HEK293 (cell line): Measurements from ENCODE around the gene MTMR11.
A peak's percentile ranks its signal among the peaks of the same experiment; 100 is the strongest.
"Not testable (repeated sequence)": the region's sequence is repeated elsewhere in the genome, so short reads cannot be mapped to it uniquely, and the experiment has no call there.

Experiments
- CTCF ChIA-PET: fragments of 350-600 bp; formaldehyde crosslinking; extraction: SDS; loops from one replicate; lab custom pipeline; 2021; ENCODE audit warnings: antibody characterized with exemption; lab: Yijun Ruan, JAX
- POLR2A ChIA-PET: fragments of 300-600 bp; formaldehyde crosslinking; extraction: SDS; loops from one replicate; lab custom pipeline; 2020; ENCODE audit warnings: antibody characterized with exemption, inconsistent platforms; lab: Yijun Ruan, JAX
- H3K27ac ChIP-seq: fragments of 200-500 bp; sonication (Bioruptor generic); 2 replicates; pipeline ENCODE4 v1.5.1; 2014; ENCODE audit warnings: low read depth, low read length, control low read depth, inconsistent platforms; ENCODE audit errors: extremely low read depth
- H3K36me3 ChIP-seq, 2 experiments: fragments of 200-500 bp in 1 of 2; sonication (Bioruptor generic) in 1 of 2; 1 replicate in 1 of 2; 2 replicates in 1 of 2; pipeline ENCODE4 v1.5.1; 2014 to 2017; ENCODE audit warnings: inconsistent platforms in 2 of 2, low read length in 2 of 2; ENCODE audit not compliant: control insufficient read depth in 2 of 2, insufficient read depth in 1 of 2
- H3K4me1 ChIP-seq: fragments of 200-500 bp; sonication (Bioruptor generic); 2 replicates; pipeline ENCODE4 v1.5.1; 2014; ENCODE audit warnings: mild to moderate bottlenecking, low read length, inconsistent platforms; ENCODE audit not compliant: control insufficient read depth, insufficient read depth
- H3K4me3 ChIP-seq: 2 replicates; pipeline ENCODE4 v1.5.1; 2011; ENCODE audit warnings: low read depth, mild to moderate bottlenecking, control low read depth, low read length, moderate library complexity
- H3K9me3 ChIP-seq: fragments of 200-500 bp; sonication (Bioruptor generic); 2 replicates; pipeline ENCODE4 v1.5.1; 2014; ENCODE audit warnings: low read depth, low read length, inconsistent platforms; ENCODE audit not compliant: control insufficient read depth, insufficient read depth
- FEZF1 ChIP-seq: fragments of 450-650 bp; formaldehyde crosslinking; IDR thresholded peaks from 2 replicates; pipeline ENCODE4 v1.5.1; 2016; ENCODE audit warnings: missing biosample characterization, missing genetic modification characterization
- GLI2 ChIP-seq: fragments of 450-650 bp; formaldehyde crosslinking; IDR thresholded peaks from 2 replicates; pipeline ENCODE4; 2017; ENCODE audit warnings: missing biosample characterization, missing genetic modification characterization, low read depth, borderline replicate concordance
- PRDM1 ChIP-seq: fragments of 450-650 bp; formaldehyde crosslinking; IDR thresholded peaks from 2 replicates; pipeline ENCODE4; 2016; ENCODE audit warnings: missing biosample characterization, missing genetic modification characterization
- SETDB1 ChIP-seq: IDR thresholded peaks from one replicate; pipeline ENCODE4 v1.6.1; 2017; ENCODE audit warnings: mild to moderate bottlenecking, low read length, moderate library complexity, mixed read lengths; ENCODE audit not compliant: insufficient read length
- ZBTB17 ChIP-seq: fragments of 450-650 bp; formaldehyde crosslinking; IDR thresholded peaks from 2 replicates; pipeline ENCODE4 v1.5.1; 2016; ENCODE audit warnings: missing biosample characterization, missing genetic modification characterization
- ZIC2 ChIP-seq: fragments of 450-650 bp; formaldehyde crosslinking; IDR thresholded peaks from 2 replicates; pipeline ENCODE4 v1.5.1; 2016; ENCODE audit warnings: missing biosample characterization, missing genetic modification characterization
- ZNF138 ChIP-seq: fragments of 450-650 bp; formaldehyde crosslinking; IDR thresholded peaks from 2 replicates; pipeline ENCODE4 v1.5.1; 2016; ENCODE audit warnings: missing biosample characterization, missing genetic modification characterization, borderline replicate concordance
- ZNF174 ChIP-seq: fragments of 450-650 bp; formaldehyde crosslinking; IDR thresholded peaks from 2 replicates; pipeline ENCODE4 v1.5.0; 2017; ENCODE audit warnings: missing biosample characterization, mild to moderate bottlenecking, missing genetic modification characterization
- ZNF341 ChIP-seq: fragments of 450-650 bp; formaldehyde crosslinking; IDR thresholded peaks from 2 replicates; pipeline ENCODE4; 2016; ENCODE audit warnings: low read depth, missing biosample characterization, missing genetic modification characterization
- ZNF654 ChIP-seq: fragments of 450-650 bp; formaldehyde crosslinking; IDR thresholded peaks from 2 replicates; pipeline ENCODE4 v1.5.1; 2016; ENCODE audit warnings: low read depth, missing biosample characterization, missing genetic modification characterization
- ZNF660 ChIP-seq: fragments of 450-650 bp; IDR thresholded peaks from 2 replicates; pipeline ENCODE4 v1.5.1; 2018; ENCODE audit warnings: missing biosample characterization, mild to moderate bottlenecking, missing genetic modification characterization
- ZNF747 ChIP-seq: fragments of 450-650 bp; formaldehyde crosslinking; IDR thresholded peaks from 2 replicates; pipeline ENCODE4 v1.5.1; 2016; ENCODE audit warnings: missing biosample characterization, missing genetic modification characterization
- ZNF768 ChIP-seq: fragments of 450-650 bp; formaldehyde crosslinking; IDR thresholded peaks from 2 replicates; pipeline ENCODE4 v1.5.1; 2018; ENCODE audit warnings: missing biosample characterization, mild to moderate bottlenecking, missing genetic modification characterization
- TF ChIP-seq, protein P1 (sequence below): fragments of 450-650 bp; formaldehyde crosslinking; IDR thresholded peaks from 2 replicates; pipeline ENCODE4 v1.5.1; 2016; ENCODE audit warnings: missing biosample characterization, missing genetic modification characterization
- TF ChIP-seq, protein P2 (sequence below): fragments of 450-650 bp; formaldehyde crosslinking; IDR thresholded peaks from 2 replicates; pipeline ENCODE4 v1.5.1; 2017; ENCODE audit warnings: missing biosample characterization, missing genetic modification characterization
- TF ChIP-seq, protein P3 (sequence below): fragments of 450-650 bp; formaldehyde crosslinking; IDR thresholded peaks from 2 replicates; pipeline ENCODE4 v1.5.1; 2016; ENCODE audit warnings: missing biosample characterization, missing genetic modification characterization

The MTMR11 gene

DNA sequence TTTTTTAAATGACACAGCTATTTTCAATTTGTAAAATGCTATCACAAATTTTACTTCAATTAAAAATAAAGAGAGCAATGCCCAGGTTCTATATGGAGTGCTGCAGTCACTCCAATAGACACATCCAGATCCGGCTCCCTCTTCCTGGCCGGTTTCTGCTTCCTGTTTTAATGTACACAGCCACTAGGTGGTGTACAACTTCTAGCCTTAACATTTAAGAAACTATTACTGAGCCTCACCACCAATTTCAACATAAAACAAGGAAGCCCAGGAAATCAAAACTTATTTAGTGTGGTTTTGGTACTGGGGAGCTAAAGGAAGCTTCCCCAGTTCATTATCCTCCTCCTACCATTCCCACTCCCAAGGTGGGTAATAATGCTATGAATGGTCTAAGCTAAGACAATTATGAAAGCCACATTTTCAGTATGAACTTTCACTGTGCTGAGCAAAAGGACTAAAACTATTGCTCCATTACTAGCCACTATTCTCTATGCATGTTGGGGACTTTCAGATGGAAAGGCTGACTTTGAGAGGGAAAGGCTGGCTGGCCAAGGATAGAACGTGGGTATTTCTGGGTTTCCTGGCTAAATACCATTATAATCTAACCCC, 25.5 kb upstream of the MTMR11 start:
- Histone ChIP-seq H3K4me3 (no peak overlapping the region), H3K9me3 (no peaks in the 10 kb centered on the region), H3K27ac (no peak overlapping the region), H3K36me3 (peaks cover 46 to 90% of the 10 kb centered on the region in 2 experiments), H3K4me1 (no peaks in the 10 kb centered on the region)
- TF ChIP-seq, protein P1, sequence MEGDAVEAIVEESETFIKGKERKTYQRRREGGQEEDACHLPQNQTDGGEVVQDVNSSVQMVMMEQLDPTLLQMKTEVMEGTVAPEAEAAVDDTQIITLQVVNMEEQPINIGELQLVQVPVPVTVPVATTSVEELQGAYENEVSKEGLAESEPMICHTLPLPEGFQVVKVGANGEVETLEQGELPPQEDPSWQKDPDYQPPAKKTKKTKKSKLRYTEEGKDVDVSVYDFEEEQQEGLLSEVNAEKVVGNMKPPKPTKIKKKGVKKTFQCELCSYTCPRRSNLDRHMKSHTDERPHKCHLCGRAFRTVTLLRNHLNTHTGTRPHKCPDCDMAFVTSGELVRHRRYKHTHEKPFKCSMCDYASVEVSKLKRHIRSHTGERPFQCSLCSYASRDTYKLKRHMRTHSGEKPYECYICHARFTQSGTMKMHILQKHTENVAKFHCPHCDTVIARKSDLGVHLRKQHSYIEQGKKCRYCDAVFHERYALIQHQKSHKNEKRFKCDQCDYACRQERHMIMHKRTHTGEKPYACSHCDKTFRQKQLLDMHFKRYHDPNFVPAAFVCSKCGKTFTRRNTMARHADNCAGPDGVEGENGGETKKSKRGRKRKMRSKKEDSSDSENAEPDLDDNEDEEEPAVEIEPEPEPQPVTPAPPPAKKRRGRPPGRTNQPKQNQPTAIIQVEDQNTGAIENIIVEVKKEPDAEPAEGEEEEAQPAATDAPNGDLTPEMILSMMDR (tag by site-specific recombination) = peak; percentile 22; the same call in 1 of the 2 replicates
- peak; percentile 86 for TF ChIP-seq PRDM1 (tag by site-specific recombination)
- TF ChIP-seq ZNF654 (tag by site-specific recombination) = peak; percentile 72
- TF ChIP-seq ZNF660 = peak; percentile 52; the same call in 1 of the 2 replicates
- no peak for TF ChIP-seq ZNF138 (tag by site-specific recombination)
- CTCF ChIA-PET = interaction anchor here (0.6 to 3.0 kb wide), 42 partner anchors 10 to 225 kb away, joined by 3 to 34 read pairs (median 4); partner anchors contain the start of gene OTUD7B
- POLR2A ChIA-PET = no interaction called here

DNA sequence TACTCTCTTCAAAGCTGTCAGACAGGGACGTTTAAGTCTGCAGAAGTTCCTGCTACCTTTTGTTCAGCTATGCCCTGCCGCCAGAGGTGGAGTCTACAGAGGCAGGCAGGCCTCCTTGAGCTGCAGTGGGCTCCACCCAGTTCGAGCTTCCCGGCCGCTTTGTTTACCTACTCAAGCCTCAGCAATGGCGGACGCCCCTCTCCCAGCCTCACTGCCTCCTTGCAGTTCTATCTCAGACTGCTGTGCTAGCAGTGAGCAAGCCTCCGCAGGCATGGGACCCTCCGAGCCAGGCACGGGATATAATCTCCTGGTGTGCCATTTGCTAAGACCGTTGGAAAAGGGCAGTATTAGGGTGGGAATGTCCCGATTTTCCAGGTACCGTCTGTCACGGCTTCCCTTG, 20.9 kb upstream of the MTMR11 start:
- POLR2A ChIA-PET, H3K9me3 ChIP-seq, H3K27ac ChIP-seq, H3K4me1 ChIP-seq, H3K4me3 ChIP-seq: not testable (repeated sequence)
- peaks cover 29 to 48% of the 10 kb centered on the region in 2 experiments; a peak in 2 of 3 replicates for H3K36me3 ChIP-seq
- CTCF ChIA-PET = interaction anchor here (1.4 kb wide), 1 partner anchor 9 kb away, joined by 4 read pairs; no protein-coding TSS in a partner anchor

DNA sequence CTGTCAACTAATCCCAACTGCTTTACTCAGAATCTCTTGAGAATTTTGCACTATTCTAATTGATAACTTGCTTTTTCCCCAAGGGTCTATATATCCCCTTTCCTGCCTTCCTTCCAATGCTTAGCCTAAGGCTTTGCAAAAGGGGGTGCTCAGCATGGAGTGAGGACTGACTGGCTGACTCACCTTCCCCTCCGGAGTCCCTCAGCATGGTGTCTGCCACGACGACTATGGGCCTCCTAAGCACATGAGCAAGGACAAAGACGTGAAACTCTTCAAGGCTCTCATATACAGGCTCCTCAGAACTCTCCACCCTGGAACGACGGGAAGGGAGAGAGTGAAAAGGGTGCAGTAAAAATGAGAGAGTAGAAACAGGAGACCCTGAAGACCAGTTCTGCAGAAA, 13.2 kb upstream of the MTMR11 start:
- TF ChIP-seq ZNF768 (tag by site-specific recombination) = no peak
- TF ChIP-seq ZNF747 (tag by site-specific recombination) = no peak
- no peak for TF ChIP-seq ZNF341 (tag by site-specific recombination)
- TF ChIP-seq ZIC2 (tag by site-specific recombination) = peak; percentile 60
- TF ChIP-seq, all 188 proteins: peak for 1
- ChIA-PET POLR2A (no interaction called here), CTCF (interaction anchor here (0.6 kb wide), 2 partner anchors 10 to 23 kb away, joined by 3 read pairs; no protein-coding TSS in a partner anchor)
- Histone ChIP-seq H3K27ac (no peak overlapping the region), H3K4me3 (no peak overlapping the region), H3K4me1 (no peaks in the 10 kb centered on the region), H3K36me3 (peaks cover 7 to 47% of the 10 kb centered on the region in 2 experiments; a peak in 2 of 3 replicates), H3K9me3 (no peaks in the 10 kb centered on the region)

DNA sequence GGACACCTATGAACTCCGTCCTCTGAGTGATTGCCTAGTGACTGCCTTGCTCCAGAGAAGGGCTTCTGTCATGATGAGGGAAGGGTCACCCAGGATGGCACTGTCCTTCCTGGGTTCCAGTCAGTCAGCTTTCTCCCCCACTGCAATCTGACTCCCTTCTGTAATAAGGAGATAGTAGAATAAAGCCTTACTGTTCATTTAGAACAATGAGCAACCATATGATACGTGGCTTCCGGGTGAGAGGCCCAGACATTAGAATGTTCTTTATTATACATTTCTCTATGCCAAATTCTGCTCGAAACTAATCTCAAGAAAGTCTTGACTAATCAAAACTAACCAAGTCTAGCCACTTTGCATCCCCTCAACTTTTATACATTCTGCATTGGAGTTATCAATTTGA, 8.5 kb upstream of the MTMR11 start:
- CTCF ChIA-PET = interaction anchor here (0.8 to 1.3 kb wide), 3 partner anchors 17 to 242 kb away, joined by 3 to 5 read pairs (median 3); no protein-coding TSS in a partner anchor
- POLR2A ChIA-PET = interaction anchor here (1.4 kb wide), 1 partner anchor 58 kb away, joined by 3 read pairs; no protein-coding TSS in a partner anchor
- Histone ChIP-seq H3K36me3 (peaks cover 7 to 59% of the 10 kb centered on the region in 2 experiments; a peak in 2 of 3 replicates), H3K27ac (no peak overlapping the region), H3K9me3 (no peaks in the 10 kb centered on the region), H3K4me1 (no peaks in the 10 kb centered on the region), H3K4me3 (no peak overlapping the region)
- TF ChIP-seq ZNF174 (tag by site-specific recombination) = no peak
- TF ChIP-seq FEZF1 (tag by site-specific recombination) = no peak

DNA sequence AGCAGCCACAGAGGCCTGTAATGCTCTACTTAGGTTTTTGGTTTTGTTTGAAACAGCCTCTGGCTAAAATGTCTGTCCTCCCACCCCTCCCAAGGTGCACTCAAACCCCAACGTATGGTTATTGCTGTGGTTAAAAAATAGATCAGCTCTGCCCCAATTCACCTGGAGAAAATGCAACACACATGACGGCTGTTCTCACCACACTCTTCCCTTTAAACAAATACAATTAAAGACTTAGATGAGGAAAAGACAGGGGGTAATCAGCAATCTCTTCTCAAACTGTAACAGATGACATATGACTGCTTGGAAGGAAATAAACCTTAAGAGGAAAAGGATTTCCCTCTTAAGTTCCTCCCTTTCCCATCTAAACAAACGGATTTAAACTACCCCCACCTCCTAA, 6.2 kb upstream of the MTMR11 start:
- ChIA-PET CTCF (interaction anchor here (1.1 to 1.6 kb wide), 2 partner anchors 55 to 161 kb away, joined by 4 to 7 read pairs; a partner anchor contains a TSS), POLR2A (interaction anchor here (0.7 to 1.3 kb wide), 2 partner anchors 9 to 56 kb away, joined by 4 to 8 read pairs; a partner anchor contains a TSS)
- Histone ChIP-seq H3K9me3 (no peaks in the 10 kb centered on the region), H3K4me1 (peaks cover 1% of the 10 kb centered on the region; the same call in 1 of the 2 replicates), H3K27ac (no peak overlapping the region), H3K36me3 (peaks cover 2 to 36% of the 10 kb centered on the region in 2 experiments; a peak in 2 of 3 replicates), H3K4me3 (no peak overlapping the region)
- TF ChIP-seq SETDB1 = no peak
- TF ChIP-seq, protein P2, sequence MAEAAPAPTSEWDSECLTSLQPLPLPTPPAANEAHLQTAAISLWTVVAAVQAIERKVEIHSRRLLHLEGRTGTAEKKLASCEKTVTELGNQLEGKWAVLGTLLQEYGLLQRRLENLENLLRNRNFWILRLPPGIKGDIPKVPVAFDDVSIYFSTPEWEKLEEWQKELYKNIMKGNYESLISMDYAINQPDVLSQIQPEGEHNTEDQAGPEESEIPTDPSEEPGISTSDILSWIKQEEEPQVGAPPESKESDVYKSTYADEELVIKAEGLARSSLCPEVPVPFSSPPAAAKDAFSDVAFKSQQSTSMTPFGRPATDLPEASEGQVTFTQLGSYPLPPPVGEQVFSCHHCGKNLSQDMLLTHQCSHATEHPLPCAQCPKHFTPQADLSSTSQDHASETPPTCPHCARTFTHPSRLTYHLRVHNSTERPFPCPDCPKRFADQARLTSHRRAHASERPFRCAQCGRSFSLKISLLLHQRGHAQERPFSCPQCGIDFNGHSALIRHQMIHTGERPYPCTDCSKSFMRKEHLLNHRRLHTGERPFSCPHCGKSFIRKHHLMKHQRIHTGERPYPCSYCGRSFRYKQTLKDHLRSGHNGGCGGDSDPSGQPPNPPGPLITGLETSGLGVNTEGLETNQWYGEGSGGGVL (tag by site-specific recombination) = no peak
- TF ChIP-seq, protein P3, sequence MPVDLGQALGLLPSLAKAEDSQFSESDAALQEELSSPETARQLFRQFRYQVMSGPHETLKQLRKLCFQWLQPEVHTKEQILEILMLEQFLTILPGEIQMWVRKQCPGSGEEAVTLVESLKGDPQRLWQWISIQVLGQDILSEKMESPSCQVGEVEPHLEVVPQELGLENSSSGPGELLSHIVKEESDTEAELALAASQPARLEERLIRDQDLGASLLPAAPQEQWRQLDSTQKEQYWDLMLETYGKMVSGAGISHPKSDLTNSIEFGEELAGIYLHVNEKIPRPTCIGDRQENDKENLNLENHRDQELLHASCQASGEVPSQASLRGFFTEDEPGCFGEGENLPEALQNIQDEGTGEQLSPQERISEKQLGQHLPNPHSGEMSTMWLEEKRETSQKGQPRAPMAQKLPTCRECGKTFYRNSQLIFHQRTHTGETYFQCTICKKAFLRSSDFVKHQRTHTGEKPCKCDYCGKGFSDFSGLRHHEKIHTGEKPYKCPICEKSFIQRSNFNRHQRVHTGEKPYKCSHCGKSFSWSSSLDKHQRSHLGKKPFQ = no peak
- no peak for TF ChIP-seq ZBTB17 (tag by site-specific recombination)
- no peak for TF ChIP-seq GLI2 (tag by site-specific recombination)
